GM12864 (cell line): ENCODE data around the gene PLCL2.

Experiments used
- DNase-seq: peaks from one replicate; pipeline ENCODE4 v3.0.0-alpha.2; 2011; ENCODE audit warnings: low read depth
- H3K4me3 ChIP-seq: 2 replicates; pipeline ENCODE4 v1.5.1; 2011; ENCODE audit warnings: mild to moderate bottlenecking, low read depth, low read length, control low read depth
- TF ChIP-seq, protein P1 (sequence below): IDR thresholded peaks from 2 replicates; pipeline ENCODE4 v1.5.1; 2011; ENCODE audit warnings: low read depth, mild to moderate bottlenecking, moderate library complexity, low read length, control low read depth, inconsistent platforms; ENCODE audit errors: missing control alignments

Gene PLCL2

DNA sequence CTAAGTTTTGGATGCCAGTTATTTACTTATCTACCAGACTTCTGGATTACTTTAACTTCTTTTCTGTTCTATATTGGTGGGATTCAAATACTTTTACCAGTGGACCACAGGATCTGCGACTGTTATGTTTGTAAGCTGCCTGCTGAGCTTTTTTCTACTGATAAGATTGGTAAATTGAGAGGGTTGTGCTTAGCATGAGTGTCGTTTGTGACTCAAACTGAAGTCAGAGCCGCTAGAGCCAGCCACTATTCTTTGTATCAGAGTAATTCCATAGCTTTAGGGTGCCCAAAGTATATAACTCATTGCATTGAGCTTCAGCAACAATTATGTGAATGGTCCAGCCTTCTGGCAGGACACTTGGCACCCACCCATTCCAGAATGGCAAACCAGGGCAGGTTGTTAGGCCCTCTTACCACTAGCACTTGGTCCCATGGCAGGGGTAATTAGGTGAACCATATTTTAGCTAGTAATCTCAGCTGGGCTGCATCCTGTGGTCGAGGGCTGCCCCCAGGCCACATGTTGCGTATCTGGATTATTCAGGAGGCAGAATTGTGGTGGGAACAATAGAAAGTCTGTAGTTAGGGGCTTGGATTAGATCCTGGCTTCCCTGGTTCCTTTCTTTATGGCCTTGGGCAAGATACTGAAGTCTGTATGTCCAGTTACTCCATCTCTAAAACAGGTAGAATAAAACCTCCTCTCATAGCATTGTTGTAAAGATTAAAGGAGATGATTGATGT is 6.0 kb downstream of the PLCL2 start:
- DNase-seq = no peak
- no peak overlapping the region for H3K4me3 ChIP-seq
- TF ChIP-seq, protein P1, sequence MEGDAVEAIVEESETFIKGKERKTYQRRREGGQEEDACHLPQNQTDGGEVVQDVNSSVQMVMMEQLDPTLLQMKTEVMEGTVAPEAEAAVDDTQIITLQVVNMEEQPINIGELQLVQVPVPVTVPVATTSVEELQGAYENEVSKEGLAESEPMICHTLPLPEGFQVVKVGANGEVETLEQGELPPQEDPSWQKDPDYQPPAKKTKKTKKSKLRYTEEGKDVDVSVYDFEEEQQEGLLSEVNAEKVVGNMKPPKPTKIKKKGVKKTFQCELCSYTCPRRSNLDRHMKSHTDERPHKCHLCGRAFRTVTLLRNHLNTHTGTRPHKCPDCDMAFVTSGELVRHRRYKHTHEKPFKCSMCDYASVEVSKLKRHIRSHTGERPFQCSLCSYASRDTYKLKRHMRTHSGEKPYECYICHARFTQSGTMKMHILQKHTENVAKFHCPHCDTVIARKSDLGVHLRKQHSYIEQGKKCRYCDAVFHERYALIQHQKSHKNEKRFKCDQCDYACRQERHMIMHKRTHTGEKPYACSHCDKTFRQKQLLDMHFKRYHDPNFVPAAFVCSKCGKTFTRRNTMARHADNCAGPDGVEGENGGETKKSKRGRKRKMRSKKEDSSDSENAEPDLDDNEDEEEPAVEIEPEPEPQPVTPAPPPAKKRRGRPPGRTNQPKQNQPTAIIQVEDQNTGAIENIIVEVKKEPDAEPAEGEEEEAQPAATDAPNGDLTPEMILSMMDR = no peak

DNA sequence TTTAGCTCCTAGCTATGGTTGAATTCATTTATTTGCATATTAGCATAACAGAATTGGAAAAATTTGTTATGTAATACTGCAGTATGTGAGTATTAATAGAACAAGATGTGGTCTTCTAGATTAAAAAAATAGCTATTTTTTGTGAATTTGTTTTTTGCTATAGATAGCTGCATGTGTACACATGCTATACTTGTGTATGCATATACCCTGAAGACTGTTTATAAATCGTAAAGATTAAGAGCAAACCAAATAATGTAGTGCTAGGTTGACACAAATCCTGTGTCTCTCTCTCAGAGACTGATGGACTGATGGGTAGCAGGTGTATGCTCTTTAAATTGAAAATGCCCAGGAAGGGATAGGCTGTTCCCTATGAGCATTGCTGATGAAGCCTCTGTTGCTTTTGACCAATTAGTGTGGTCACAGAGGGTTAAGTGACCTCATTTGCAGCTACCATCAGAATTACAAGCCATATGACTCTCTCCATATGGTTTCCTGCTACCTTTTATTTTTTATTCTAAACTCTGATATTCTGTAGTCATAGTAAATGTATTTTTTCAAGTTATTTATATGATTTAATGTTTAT is 9.0 kb downstream of the PLCL2 start:
- H3K4me3 ChIP-seq = no peak overlapping the region
- TF ChIP-seq, protein P1 = no peak
- no peak for DNase-seq

DNA sequence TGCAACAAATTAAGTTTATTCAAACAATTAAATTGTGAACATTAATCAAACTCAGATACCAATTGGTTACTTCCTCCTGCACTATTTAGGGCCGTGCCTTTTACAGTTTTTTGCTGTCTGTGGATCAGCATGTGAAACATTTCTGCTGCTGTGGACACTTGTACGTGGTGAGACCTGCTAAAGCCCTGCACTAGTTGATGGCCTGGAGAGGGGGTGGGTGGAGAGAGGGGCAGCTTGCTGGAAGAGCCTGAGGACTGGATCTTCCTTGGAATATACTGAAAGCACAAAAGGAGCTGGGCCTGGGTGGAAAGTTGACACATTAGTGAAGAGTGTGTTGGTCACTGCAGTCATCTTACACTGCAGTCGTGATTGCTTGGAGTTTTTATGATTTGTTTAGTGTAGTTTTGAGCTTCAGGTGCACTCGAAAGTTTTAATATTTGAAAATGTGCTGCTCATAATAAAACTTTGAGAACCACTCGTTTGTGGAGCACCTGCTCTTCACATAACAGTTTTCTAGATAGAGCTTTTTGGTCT is 11.4 kb downstream of the PLCL2 start:
- TF ChIP-seq, protein P1 = no peak
- H3K4me3 ChIP-seq = no peak overlapping the region
- DNase-seq = no peak

DNA sequence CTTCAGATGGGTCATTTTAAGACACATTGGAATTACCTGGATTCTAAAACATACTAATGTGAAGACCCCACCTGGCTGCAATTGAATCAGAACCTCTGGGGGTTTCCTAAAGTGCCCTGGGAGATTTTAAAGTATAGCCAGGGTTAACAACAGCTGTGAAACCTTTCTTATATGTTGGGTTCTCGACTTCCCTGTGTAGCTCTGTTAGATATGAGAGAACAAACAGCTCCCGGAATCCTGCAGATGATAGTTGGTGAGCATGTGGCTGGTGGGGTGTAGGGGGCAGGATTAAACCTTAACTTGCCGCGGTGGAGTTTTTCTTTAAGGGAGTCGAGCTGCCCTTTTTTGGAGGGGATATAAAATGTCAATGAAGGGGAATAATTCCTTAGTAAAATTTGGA is 12.1 kb downstream of the PLCL2 start:
- no peak for DNase-seq
- TF ChIP-seq, protein P1 = no peak
- H3K4me3 ChIP-seq = no peak overlapping the region

DNA sequence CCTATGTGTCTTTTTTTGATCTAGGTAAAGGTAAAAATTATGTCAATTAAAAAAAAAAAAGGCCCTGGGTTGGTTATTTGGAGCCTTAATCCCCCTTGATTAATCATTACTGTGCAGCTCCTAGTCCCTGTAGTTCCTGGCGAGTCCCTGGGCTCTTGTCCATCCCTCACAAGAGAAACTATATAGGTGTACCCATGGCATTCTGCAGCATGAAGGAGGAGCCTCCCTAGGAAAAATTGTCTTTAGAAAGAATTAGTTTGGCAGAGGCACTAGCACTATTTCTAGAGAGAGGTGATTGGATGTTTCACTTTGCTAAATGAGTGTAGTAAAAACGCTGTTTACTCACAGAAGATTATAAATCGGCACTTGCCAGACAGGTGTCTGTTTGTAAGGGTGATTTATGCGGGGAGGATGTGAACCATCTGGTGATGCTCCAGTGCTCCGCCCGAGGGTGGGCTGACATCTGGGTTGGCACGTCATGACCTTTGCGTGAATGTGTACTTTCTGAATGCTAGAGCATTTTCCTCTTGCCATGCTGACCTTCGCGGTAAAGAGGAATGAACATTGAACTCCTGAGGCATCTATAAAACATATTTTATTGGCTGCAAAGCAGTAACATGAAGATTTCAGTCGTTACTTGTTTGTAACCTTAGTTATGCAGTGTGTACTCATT is 12.6 kb downstream of the PLCL2 start:
- TF ChIP-seq, protein P1 = no peak
- no peak overlapping the region for H3K4me3 ChIP-seq
- no peak for DNase-seq

DNA sequence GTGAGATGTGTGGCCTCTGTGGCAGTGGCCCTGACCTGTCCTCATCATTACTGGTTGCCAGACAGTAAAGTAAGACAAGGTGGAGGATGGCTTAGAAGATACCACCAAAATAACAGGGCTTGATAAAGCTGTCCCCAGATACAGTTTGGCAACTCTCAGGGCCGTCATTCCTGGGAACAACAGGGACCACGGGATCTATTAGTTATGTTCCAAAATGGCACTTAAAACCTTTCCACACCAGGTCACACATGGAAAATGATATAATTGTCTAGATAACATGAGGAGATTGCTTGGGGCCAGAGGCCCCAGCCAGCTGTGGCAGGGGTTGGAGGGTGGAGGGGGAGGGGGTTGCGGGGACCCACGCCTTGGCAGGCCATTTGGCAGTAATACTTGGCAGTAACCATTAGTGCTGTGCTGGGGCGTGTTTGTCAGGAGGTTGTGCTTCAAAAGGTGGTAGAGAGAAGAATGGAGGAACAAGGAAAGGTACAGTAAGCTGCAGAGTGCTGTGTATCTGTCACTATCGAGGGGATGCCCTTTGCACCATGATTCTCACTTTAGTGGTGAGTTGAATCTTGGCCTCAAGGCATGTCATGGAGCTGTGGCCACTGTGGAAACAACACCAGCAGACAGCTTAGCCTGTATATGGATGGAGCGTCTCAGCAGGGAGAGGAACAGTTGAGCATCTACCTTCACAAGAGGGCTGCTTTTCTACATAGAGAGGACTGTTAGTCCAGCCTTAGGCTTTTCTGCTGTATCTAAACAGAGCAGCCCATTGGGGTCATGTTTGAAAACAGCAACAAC is 14.0 kb downstream of the PLCL2 start:
- DNase-seq = no peak
- TF ChIP-seq, protein P1 = no peak
- no peak overlapping the region for H3K4me3 ChIP-seq
